Brain microvascular endothelial cell (primary cell): ENCODE results near the gene PROSER2.

ENCODE experiments used
- DNase-seq: peaks from one replicate; pipeline ENCODE4 v3.0.0-alpha.2; 2020
- H3K27ac ChIP-seq: fragments of 250-450 bp; sonication (Bioruptor Pico); 2 replicates; pipeline ENCODE4 v1.5.1; 2020; ENCODE audit warnings: mild to moderate bottlenecking, moderate library complexity
- H3K27me3 ChIP-seq: fragments of 250-450 bp; sonication (Bioruptor Pico); replicated peaks from 2 replicates; pipeline ENCODE4 v1.5.1; 2020; ENCODE audit warnings: mild to moderate bottlenecking
- H3K36me3 ChIP-seq: fragments of 250-450 bp; sonication (Bioruptor Pico); replicated peaks from 2 replicates; pipeline ENCODE4 v1.5.1; 2020; ENCODE audit warnings: mild to moderate bottlenecking
- H3K4me3 ChIP-seq: 2 replicates; pipeline ENCODE4 v1.5.1; 2011; ENCODE audit warnings: low read depth, mild to moderate bottlenecking, control low read depth, low read length, moderate library complexity
- in situ Hi-C: cut with HindIII; loops from 2 replicates; pipeline ENCODE4 v1.10.0; 2017; ENCODE audit warnings: low sequenced_read_pairs, low pct_ligation_motif_present
- TF ChIP-seq, protein P1 (sequence below): IDR thresholded peaks from 2 replicates; pipeline ENCODE4 v1.5.1; 2011; ENCODE audit warnings: low read depth, mild to moderate bottlenecking, moderate library complexity, low read length, control low read depth, inconsistent platforms; ENCODE audit errors: missing control alignments

The PROSER2 gene

DNA sequence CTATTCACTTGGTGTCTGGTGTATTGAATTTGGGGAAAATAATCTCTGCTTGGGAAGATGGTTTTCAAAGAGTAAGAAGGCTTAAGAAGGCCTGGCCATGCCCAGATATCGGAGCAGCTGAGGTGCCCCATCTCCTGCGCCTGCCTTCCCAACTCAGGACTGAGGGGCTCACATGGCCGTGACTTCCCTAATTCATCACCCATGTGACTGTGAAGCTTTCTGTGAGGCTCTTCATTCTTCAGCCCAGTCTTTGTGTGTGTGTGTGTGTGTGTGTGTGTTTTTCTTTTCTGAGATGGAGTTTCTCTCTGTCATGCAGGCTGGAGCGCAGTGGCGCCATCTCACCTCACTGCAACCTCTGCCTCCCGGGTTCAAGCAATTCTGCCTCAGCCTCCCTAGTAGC is 53.2 kb downstream of the PROSER2 start:
- TF ChIP-seq, protein P1, sequence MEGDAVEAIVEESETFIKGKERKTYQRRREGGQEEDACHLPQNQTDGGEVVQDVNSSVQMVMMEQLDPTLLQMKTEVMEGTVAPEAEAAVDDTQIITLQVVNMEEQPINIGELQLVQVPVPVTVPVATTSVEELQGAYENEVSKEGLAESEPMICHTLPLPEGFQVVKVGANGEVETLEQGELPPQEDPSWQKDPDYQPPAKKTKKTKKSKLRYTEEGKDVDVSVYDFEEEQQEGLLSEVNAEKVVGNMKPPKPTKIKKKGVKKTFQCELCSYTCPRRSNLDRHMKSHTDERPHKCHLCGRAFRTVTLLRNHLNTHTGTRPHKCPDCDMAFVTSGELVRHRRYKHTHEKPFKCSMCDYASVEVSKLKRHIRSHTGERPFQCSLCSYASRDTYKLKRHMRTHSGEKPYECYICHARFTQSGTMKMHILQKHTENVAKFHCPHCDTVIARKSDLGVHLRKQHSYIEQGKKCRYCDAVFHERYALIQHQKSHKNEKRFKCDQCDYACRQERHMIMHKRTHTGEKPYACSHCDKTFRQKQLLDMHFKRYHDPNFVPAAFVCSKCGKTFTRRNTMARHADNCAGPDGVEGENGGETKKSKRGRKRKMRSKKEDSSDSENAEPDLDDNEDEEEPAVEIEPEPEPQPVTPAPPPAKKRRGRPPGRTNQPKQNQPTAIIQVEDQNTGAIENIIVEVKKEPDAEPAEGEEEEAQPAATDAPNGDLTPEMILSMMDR = no peak
- H3K36me3 ChIP-seq = no peaks in the 10 kb centered on the region
- no peak for DNase-seq

DNA sequence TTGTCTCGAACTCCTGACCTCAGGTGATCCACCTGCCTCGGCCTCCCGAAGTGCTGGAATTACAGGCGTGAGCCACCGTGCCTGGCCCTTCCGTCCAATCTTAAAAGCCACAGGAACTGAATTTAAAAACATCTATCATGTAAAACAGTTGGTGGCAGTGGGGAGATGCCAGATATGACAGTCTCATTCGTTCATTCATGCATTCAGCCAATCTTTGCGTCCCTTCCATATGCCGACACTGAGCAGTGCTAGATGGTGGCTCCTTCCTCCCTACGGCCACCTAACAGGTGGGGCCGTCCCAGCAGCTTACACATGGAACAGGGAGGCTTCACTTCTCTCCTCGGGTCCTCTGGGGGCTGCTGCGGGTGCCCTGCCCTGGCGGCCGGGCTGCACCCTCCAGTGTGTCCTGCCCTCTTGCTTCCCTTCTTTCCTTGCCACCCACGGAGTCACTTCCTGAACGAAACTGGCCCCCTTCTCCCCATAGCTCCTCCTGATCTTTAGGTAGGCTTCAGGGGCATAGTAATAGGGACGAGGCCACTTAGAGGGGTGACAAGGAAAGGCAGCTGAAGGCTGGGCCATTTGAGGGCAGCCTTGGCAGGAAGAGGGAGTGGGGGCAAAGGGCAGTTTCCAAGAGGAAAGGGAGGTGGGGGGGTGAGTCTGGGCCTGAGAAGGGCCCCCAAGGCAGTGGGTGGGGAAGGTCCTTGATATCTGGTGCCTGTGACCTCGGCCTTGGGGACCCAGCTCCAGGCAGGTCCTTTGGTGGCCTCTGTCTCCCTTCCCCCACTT is 53.8 kb downstream of the PROSER2 start:
- no peak for DNase-seq
- in situ Hi-C loops = no loop called here
- H3K27ac ChIP-seq = no peak overlapping the region
- no peaks in the 10 kb centered on the region for H3K27me3 ChIP-seq
- H3K4me3 ChIP-seq = no peak overlapping the region
- TF ChIP-seq, protein P1 = no peak
- H3K36me3 ChIP-seq = no peaks in the 10 kb centered on the region

More for the DNA sequence above, 53.2 kb downstream of the PROSER2 start:
- in situ Hi-C loops = no loop called here
- no peak overlapping the region for H3K4me3 ChIP-seq
- H3K27me3 ChIP-seq = no peaks in the 10 kb centered on the region
- no peak overlapping the region for H3K27ac ChIP-seq

DNA sequence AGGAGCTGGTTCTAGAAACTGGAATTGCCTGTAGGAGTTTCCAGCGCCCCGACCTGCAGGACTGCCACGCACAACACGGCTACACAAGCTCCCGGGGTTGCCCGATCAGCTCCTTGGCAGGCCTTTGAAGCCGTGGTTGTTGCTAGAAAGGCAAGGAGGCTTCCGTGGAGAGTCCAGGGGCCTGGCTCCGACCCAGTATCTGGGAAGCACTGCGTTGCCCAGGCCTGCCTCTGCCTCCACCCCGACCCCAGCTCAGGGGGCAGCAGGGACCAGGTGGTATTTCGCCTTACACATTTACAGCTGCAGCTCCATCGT is 54.4 kb downstream of the PROSER2 start:
- no peaks in the 10 kb centered on the region for H3K27me3 ChIP-seq
- H3K27ac ChIP-seq = no peak overlapping the region
- in situ Hi-C loops = no loop called here
- DNase-seq = no peak
- H3K36me3 ChIP-seq = no peaks in the 10 kb centered on the region
- H3K4me3 ChIP-seq = no peak overlapping the region
- TF ChIP-seq, protein P1 = no peak

DNA sequence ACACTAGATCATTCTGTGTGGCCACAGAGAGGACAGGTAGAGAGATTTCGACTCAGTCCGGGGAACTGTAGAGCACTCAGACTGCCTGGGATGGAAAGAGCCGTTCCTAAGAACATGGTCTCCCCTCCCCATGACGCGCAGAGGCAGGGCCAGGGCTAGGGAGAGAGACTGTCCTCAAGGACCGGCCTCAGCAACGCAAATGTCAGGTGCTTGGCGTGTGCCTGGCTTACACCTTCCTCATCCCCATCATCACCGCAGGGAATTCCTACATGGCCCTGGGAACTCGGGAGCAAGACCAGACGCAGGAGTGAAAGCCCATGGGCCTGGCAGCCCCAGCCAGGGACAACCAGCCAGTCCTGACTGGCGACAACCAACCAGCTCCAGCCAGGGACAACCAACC is 55.6 kb downstream of the PROSER2 start:
- DNase-seq = no peak
- no peak overlapping the region for H3K4me3 ChIP-seq
- no peaks in the 10 kb centered on the region for H3K27me3 ChIP-seq
- TF ChIP-seq, protein P1 = no peak
- in situ Hi-C loops = no loop called here
- H3K27ac ChIP-seq = no peak overlapping the region
- no peaks in the 10 kb centered on the region for H3K36me3 ChIP-seq

DNA sequence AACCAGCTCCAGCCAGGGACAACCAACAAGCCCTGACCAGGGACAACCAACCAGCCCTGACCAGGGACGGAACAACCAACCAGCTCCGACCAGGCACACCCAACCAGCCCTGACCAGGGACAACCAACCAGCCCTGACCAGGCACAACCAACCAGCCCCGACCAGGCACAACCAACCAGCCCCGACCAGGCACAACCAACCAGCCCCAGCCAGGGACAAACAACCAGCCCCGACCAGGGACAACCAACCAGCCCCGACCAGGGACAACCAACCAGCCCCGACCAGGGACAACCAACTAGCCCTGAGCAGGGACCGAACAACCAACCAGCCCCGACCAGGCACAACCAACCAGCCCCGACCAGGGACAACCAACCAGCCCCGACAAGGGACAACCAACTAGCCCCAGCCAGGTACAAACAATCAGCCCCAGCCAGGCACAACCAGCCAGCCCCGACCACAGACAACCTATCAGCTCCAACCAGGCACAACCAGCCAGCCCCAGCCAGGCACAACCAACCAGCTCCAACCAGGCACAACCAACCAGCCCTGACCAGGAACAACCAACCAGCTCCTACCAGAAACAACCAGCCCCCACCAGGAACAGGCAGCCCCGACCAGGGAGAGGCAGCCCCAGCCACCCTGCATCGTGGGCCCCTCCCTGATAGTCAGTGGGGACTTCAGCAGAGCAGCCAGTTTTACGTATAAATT is 56.4 kb downstream of the PROSER2 start:
- TF ChIP-seq, protein P1 = no peak
- Histone ChIP-seq H3K36me3 (no peaks in the 10 kb centered on the region), H3K4me3 (no peak overlapping the region), H3K27ac (no peak overlapping the region), H3K27me3 (no peaks in the 10 kb centered on the region)
- in situ Hi-C loops = no loop called here
- DNase-seq = no peak
